Activated naive CD8-positive, alpha-beta T cell treated with anti-CD3 and anti-CD28 coated beads, Interleukin-2, amount 10 ng/mL, durations not matched to agents 7 days and 5 days (primary cell): ENCODE data around the gene IL12RB2. TPM values are rescaled to one million over a fixed set of nuclear protein-coding genes. Genes with fewer than 3 reads are reported as not detected.

Source experiments
- ATAC-seq: fragments of 150-1000 bp; cut with Tn5 transposase; one replicate; pipeline ENCODE4 v1.10.0; 2021; ENCODE audit warnings: low read depth, moderate library complexity
- POLR2A ChIA-PET: fragments of 350-600 bp; sonication (Branson Sonifier 250); formaldehyde crosslinking; loops from one replicate; lab custom pipeline; 2021; ENCODE audit warnings: antibody characterized with exemption; lab: Charles Lee
- DNase-seq: peaks from one replicate; pipeline ENCODE4 v3.0.0; 2021
- H3K27ac Mint-ChIP-seq: one replicate; pipeline ENCODE4 v1.8.0; 2022; ENCODE audit warnings: mild to moderate bottlenecking, mixed read lengths
- H3K27me3 Mint-ChIP-seq: one replicate; pipeline ENCODE4 v1.8.0; 2022; ENCODE audit warnings: mild to moderate bottlenecking, moderate library complexity, mixed read lengths
- H3K36me3 Mint-ChIP-seq: one replicate; pipeline ENCODE4 v1.8.0; 2021; ENCODE audit warnings: mild to moderate bottlenecking, mixed read lengths
- H3K4me1 Mint-ChIP-seq: one replicate; pipeline ENCODE4 v1.8.0; 2021; ENCODE audit warnings: mixed read lengths
- H3K4me3 Mint-ChIP-seq: one replicate; pipeline ENCODE4 v1.8.0; 2022; ENCODE audit warnings: mild to moderate bottlenecking, moderate library complexity, mixed read lengths
- H3K9me3 Mint-ChIP-seq: one replicate; pipeline ENCODE4 v1.8.0; 2021; ENCODE audit warnings: mixed read lengths
- total RNA-seq, 2 experiments: library from RNA; stranded (reverse); gene quantifications; one replicate each; pipeline ENCODE4 v1.2.3, GENCODE V29; 2021

IL12RB2 gene
- total RNA-seq, 2 experiments from 2014 or later: 14.5 to 15.2 TPM

GRCh38 chr1:67294836-67295617 lies 12.6 kb upstream of the IL12RB2 start:
- Mint-ChIP-seq H3K4me1 (peaks cover 10% of the 10 kb centered on the region), H3K9me3 (peaks cover 12% of the 10 kb centered on the region), H3K4me3 (no peak overlapping the region), H3K27me3 (no peaks in the 10 kb centered on the region), H3K36me3 (peaks cover 26% of the 10 kb centered on the region), H3K27ac (no peak overlapping the region)
- DNase-seq (no peak), ATAC-seq (no peak)
- POLR2A ChIA-PET: interaction anchor here (0.7 kb wide), 1 partner anchor 20 kb away, joined by 3 read pairs; no protein-coding TSS in a partner anchor

GRCh38 chr1:67298762-67299161 lies 8.9 kb upstream of the IL12RB2 start:
- ATAC-seq: no peak
- no peak overlapping the region for H3K27ac Mint-ChIP-seq
- H3K27me3 Mint-ChIP-seq: no peaks in the 10 kb centered on the region

GRCh38 chr1:67299296-67299695 lies 8.4 kb upstream of the IL12RB2 start:
- no peak overlapping the region for H3K27ac Mint-ChIP-seq
- DNase-seq: no peak
- no peak overlapping the region for H3K4me3 Mint-ChIP-seq
- no peak for ATAC-seq
- H3K9me3 Mint-ChIP-seq: peaks cover 2% of the 10 kb centered on the region
- peaks cover 12% of the 10 kb centered on the region for H3K36me3 Mint-ChIP-seq
- H3K27me3 Mint-ChIP-seq: no peaks in the 10 kb centered on the region
- H3K4me1 Mint-ChIP-seq: peaks cover 26% of the 10 kb centered on the region
- POLR2A ChIA-PET: no interaction called here

More at GRCh38 chr1:67298762-67299161, 8.9 kb upstream of the IL12RB2 start:
- peaks cover 2% of the 10 kb centered on the region for H3K9me3 Mint-ChIP-seq
- H3K4me3 Mint-ChIP-seq: no peak overlapping the region
- POLR2A ChIA-PET: no interaction called here
- peaks cover 13% of the 10 kb centered on the region for H3K36me3 Mint-ChIP-seq
- DNase-seq: no peak
- H3K4me1 Mint-ChIP-seq: peaks cover 21% of the 10 kb centered on the region

- POLR2A ChIA-PET: no interaction called here
- peaks cover 9% of the 10 kb centered on the region for H3K36me3 Mint-ChIP-seq
- H3K27me3 Mint-ChIP-seq: no peaks in the 10 kb centered on the region
- H3K4me1 Mint-ChIP-seq: peaks cover 31% of the 10 kb centered on the region
- DNase-seq (no peak), ATAC-seq (no peak)
- H3K4me3 Mint-ChIP-seq: no peak overlapping the region
- no peaks in the 10 kb centered on the region for H3K9me3 Mint-ChIP-seq
- no peak overlapping the region for H3K27ac Mint-ChIP-seq
Observed at GRCh38 chr1:67300561-67300960, 7.1 kb upstream of the IL12RB2 start.

- DNase-seq (no peak), ATAC-seq (peak; percentile 45)
- peaks cover 41% of the 10 kb centered on the region for H3K4me1 Mint-ChIP-seq
- peak overlapping the region; percentile 86 for H3K27ac Mint-ChIP-seq
- H3K36me3 Mint-ChIP-seq: peaks cover 9% of the 10 kb centered on the region
- H3K4me3 Mint-ChIP-seq: peak overlapping the region; percentile 64
- no peaks in the 10 kb centered on the region for H3K27me3 Mint-ChIP-seq
- POLR2A ChIA-PET: no interaction called here
- H3K9me3 Mint-ChIP-seq: no peaks in the 10 kb centered on the region
Observed at GRCh38 chr1:67304023-67304422, 3.6 kb upstream of the IL12RB2 start.

GRCh38 chr1:67306547-67306946 lies 1.1 kb upstream of the IL12RB2 start:
- peaks cover 44% of the 10 kb centered on the region for H3K4me1 Mint-ChIP-seq
- peak overlapping the region; percentile 85 for H3K4me3 Mint-ChIP-seq
- ATAC-seq (no peak), DNase-seq (no peak)
- H3K36me3 Mint-ChIP-seq: peaks cover 18% of the 10 kb centered on the region
- POLR2A ChIA-PET: interaction anchor here (1.0 to 1.6 kb wide), 6 partner anchors 27 to 125 kb away, joined by 3 to 7 read pairs (median 5); no protein-coding TSS in a partner anchor
- H3K27ac Mint-ChIP-seq: peak overlapping the region; percentile 88
- no peaks in the 10 kb centered on the region for H3K9me3 Mint-ChIP-seq
- H3K27me3 Mint-ChIP-seq: no peaks in the 10 kb centered on the region

GRCh38 chr1:67308136-67308535 lies 463 bp downstream of the IL12RB2 start:
- POLR2A ChIA-PET: interaction anchor here (1.1 to 1.5 kb wide), 5 partner anchors 24 to 123 kb away, joined by 3 to 7 read pairs (median 5); no protein-coding TSS in a partner anchor
- Mint-ChIP-seq H3K9me3 (peaks cover 1% of the 10 kb centered on the region), H3K27me3 (no peaks in the 10 kb centered on the region), H3K36me3 (peaks cover 18% of the 10 kb centered on the region), H3K4me3 (peak overlapping the region; percentile 95), H3K27ac (peak overlapping the region; percentile 92), H3K4me1 (peaks cover 54% of the 10 kb centered on the region)
- ATAC-seq (peak; percentile 12), DNase-seq (peak; percentile 42)

GRCh38 chr1:67312615-67313014 lies 4.9 kb downstream of the IL12RB2 start:
- ATAC-seq (no peak), DNase-seq (no peak)
- POLR2A ChIA-PET: no interaction called here
- H3K9me3 Mint-ChIP-seq: peaks cover 1% of the 10 kb centered on the region
- H3K36me3 Mint-ChIP-seq: peaks cover 29% of the 10 kb centered on the region
- no peaks in the 10 kb centered on the region for H3K27me3 Mint-ChIP-seq
- peaks cover 42% of the 10 kb centered on the region for H3K4me1 Mint-ChIP-seq
- no peak overlapping the region for H3K27ac Mint-ChIP-seq
- no peak overlapping the region for H3K4me3 Mint-ChIP-seq

- Mint-ChIP-seq H3K9me3 (peaks cover 1% of the 10 kb centered on the region), H3K4me3 (peak overlapping the region; percentile 10), H3K36me3 (peaks cover 27% of the 10 kb centered on the region), H3K4me1 (peaks cover 37% of the 10 kb centered on the region), H3K27me3 (no peaks in the 10 kb centered on the region), H3K27ac (peak overlapping the region; percentile 22)
- POLR2A ChIA-PET: interaction anchor here (1.2 kb wide), 1 partner anchor 19 kb away, joined by 4 read pairs; no protein-coding TSS in a partner anchor
- ATAC-seq: peak; percentile 17
- DNase-seq: no peak
Observed at GRCh38 chr1:67313934-67314671, 6.4 kb downstream of the IL12RB2 start.

- peaks cover 1% of the 10 kb centered on the region for H3K9me3 Mint-ChIP-seq
- ATAC-seq (peak; percentile 53), DNase-seq (no peak)
- H3K27me3 Mint-ChIP-seq: no peaks in the 10 kb centered on the region
- H3K36me3 Mint-ChIP-seq: peaks cover 26% of the 10 kb centered on the region
- POLR2A ChIA-PET: interaction anchor here (1.2 kb wide), 1 partner anchor 18 kb away, joined by 4 read pairs; no protein-coding TSS in a partner anchor
- H3K27ac Mint-ChIP-seq: peak overlapping the region; percentile 37
- peaks cover 31% of the 10 kb centered on the region for H3K4me1 Mint-ChIP-seq
- peak overlapping the region; percentile 36 for H3K4me3 Mint-ChIP-seq
Observed at GRCh38 chr1:67314696-67315095, 7.0 kb downstream of the IL12RB2 start.

GRCh38 chr1:67316180-67316902 lies 8.7 kb downstream of the IL12RB2 start:
- Mint-ChIP-seq H3K4me3 (no peak overlapping the region), H3K4me1 (peaks cover 25% of the 10 kb centered on the region), H3K27ac (no peak overlapping the region), H3K36me3 (peaks cover 32% of the 10 kb centered on the region), H3K27me3 (no peaks in the 10 kb centered on the region), H3K9me3 (peaks cover 1% of the 10 kb centered on the region)
- ATAC-seq (no peak), DNase-seq (no peak)
- POLR2A ChIA-PET: interaction anchor here (0.7 to 1.9 kb wide), 2 partner anchors 15 to 17 kb away, joined by 4 to 6 read pairs; no protein-coding TSS in a partner anchor

- Mint-ChIP-seq H3K9me3 (peaks cover 1% of the 10 kb centered on the region), H3K27me3 (no peaks in the 10 kb centered on the region), H3K4me1 (peaks cover 20% of the 10 kb centered on the region), H3K4me3 (no peak overlapping the region), H3K36me3 (peaks cover 37% of the 10 kb centered on the region), H3K27ac (no peak overlapping the region)
- POLR2A ChIA-PET: interaction anchor here (1.9 kb wide), 1 partner anchor 16 kb away, joined by 6 read pairs; no protein-coding TSS in a partner anchor
- ATAC-seq (no peak), DNase-seq (no peak)
Observed at GRCh38 chr1:67316918-67317317, 9.2 kb downstream of the IL12RB2 start.
